Adrenal gland (tissue), 5 donors: ENCODE measurements around the gene MTHFD1.

Experiments
- POLR2A ChIP-seq, 2 donors: fragments of 450-650 bp; IDR thresholded peaks; one replicate each; pipeline ENCODE4 v1.6.1; 2017; ENCODE audit warnings: antibody characterized with exemption in 2 of 2, mild to moderate bottlenecking in 2 of 2, moderate library complexity in 1 of 2
- TF ChIP-seq, protein P1 (sequence below), 6 experiments: fragments of 450-650 bp in 4 of 6; fragments of 200-600 bp in 2 of 6; sonication (generic) in 1 of 6; IDR thresholded peaks; 1 replicate in 5 of 6; 2 replicates in 1 of 6; pipeline versions ENCODE4 v1.5.1 to v1.8.0; 2016 to 2021; ENCODE audit warnings: antibody characterized with exemption in 6 of 6, mild to moderate bottlenecking in 2 of 6, moderate library complexity in 1 of 6
- donor health status: DM: no; HTN: no; CAD: no.

DNA sequence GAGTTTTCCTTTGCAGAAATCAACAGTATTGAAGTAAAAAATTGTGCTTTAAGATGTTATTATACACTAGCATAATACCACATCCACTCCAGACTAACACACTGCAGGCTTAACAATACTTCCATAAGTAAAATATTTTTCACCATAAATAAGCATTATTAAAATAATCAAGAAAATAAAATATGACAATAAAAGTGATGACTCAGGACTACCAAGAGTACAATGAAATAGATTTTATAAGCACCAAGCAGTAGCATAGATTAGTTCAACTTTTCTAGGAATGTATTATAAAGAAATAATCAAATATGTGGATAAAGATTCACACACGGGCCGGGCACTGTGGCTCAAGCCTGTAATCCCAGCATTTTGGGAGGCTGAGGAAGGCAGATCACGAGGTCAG is 40.4 kb upstream of the MTHFD1 start:
- TF ChIP-seq, protein P1, sequence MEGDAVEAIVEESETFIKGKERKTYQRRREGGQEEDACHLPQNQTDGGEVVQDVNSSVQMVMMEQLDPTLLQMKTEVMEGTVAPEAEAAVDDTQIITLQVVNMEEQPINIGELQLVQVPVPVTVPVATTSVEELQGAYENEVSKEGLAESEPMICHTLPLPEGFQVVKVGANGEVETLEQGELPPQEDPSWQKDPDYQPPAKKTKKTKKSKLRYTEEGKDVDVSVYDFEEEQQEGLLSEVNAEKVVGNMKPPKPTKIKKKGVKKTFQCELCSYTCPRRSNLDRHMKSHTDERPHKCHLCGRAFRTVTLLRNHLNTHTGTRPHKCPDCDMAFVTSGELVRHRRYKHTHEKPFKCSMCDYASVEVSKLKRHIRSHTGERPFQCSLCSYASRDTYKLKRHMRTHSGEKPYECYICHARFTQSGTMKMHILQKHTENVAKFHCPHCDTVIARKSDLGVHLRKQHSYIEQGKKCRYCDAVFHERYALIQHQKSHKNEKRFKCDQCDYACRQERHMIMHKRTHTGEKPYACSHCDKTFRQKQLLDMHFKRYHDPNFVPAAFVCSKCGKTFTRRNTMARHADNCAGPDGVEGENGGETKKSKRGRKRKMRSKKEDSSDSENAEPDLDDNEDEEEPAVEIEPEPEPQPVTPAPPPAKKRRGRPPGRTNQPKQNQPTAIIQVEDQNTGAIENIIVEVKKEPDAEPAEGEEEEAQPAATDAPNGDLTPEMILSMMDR (IDR thresholded peaks at IDR 0.05), result no peak
- no peak for TF ChIP-seq POLR2A (IDR thresholded peaks at IDR 0.05)
